IMR-90 (cell line): ENCODE results near the gene BCAS1.

Experiments used
- CEBPB ChIP-seq: IDR thresholded peaks from 2 replicates; pipeline ENCODE4 v1.6.1; 2012; ENCODE audit warnings: low read depth, low read length, improper control_type of control experiment
- MAZ ChIP-seq: IDR thresholded peaks from 2 replicates; pipeline ENCODE4 v1.6.1; 2012; ENCODE audit warnings: low read depth, mild to moderate bottlenecking, low read length, improper control_type of control experiment, moderate library complexity, borderline replicate concordance
- POLR2A ChIP-seq: IDR thresholded peaks from 2 replicates; pipeline ENCODE4 v1.6.1; 2012; ENCODE audit warnings: mild to moderate bottlenecking, low read depth, low read length
- RAD21 ChIP-seq: IDR thresholded peaks from 2 replicates; pipeline ENCODE4 v1.6.1; 2012; ENCODE audit warnings: low read length, improper control_type of control experiment
- RCOR1 ChIP-seq: IDR thresholded peaks from 2 replicates; pipeline ENCODE4 v1.6.1; 2012; ENCODE audit warnings: mild to moderate bottlenecking, low read length, improper control_type of control experiment; ENCODE audit not compliant: insufficient replicate concordance
- TF ChIP-seq, protein P1 (sequence below): conservative IDR thresholded peaks from 2 replicates; pipeline ENCODE4 v1.5.1; 2012; ENCODE audit warnings: mild to moderate bottlenecking, low read depth, low read length, improper control_type of control experiment
- TF ChIP-seq, protein P2 (sequence below): fragments of 150-350 bp; IDR thresholded peaks from 2 replicates; pipeline ENCODE4 v1.6.1; 2017; ENCODE audit warnings: mild to moderate bottlenecking, antibody characterized with exemption, low read length, low read depth
- TF ChIP-seq, protein P3 (sequence below): fragments of 150-350 bp; IDR thresholded peaks from 2 replicates; pipeline ENCODE4 v1.6.1; 2016; ENCODE audit warnings: low read depth, mild to moderate bottlenecking, low read length, moderate library complexity, borderline replicate concordance

DNA sequence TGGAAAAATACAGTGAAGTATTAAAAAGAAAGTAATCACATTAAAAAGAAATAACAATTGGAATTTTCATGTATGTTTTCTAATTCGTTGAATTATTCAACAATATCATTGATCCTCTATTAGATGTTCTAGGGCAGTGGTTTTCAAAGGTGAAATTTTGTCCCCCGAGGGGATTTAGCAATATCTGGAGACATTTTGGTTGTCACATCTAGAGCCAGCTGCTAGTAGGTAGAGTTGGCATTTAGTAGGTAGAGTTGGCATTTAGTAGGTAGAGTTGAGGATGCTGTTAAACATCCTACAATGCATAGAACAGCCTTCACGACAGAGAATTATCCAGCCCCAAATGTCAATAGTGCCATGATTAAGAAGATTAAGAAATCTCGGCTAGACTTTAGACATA is 173.7 kb downstream of the BCAS1 start:
- no peak for TF ChIP-seq POLR2A
- TF ChIP-seq, protein P1, sequence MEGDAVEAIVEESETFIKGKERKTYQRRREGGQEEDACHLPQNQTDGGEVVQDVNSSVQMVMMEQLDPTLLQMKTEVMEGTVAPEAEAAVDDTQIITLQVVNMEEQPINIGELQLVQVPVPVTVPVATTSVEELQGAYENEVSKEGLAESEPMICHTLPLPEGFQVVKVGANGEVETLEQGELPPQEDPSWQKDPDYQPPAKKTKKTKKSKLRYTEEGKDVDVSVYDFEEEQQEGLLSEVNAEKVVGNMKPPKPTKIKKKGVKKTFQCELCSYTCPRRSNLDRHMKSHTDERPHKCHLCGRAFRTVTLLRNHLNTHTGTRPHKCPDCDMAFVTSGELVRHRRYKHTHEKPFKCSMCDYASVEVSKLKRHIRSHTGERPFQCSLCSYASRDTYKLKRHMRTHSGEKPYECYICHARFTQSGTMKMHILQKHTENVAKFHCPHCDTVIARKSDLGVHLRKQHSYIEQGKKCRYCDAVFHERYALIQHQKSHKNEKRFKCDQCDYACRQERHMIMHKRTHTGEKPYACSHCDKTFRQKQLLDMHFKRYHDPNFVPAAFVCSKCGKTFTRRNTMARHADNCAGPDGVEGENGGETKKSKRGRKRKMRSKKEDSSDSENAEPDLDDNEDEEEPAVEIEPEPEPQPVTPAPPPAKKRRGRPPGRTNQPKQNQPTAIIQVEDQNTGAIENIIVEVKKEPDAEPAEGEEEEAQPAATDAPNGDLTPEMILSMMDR: no peak
- no peak for TF ChIP-seq RCOR1
- TF ChIP-seq CEBPB: no peak
- TF ChIP-seq MAZ: no peak
- TF ChIP-seq RAD21: no peak
- TF ChIP-seq, protein P2, sequence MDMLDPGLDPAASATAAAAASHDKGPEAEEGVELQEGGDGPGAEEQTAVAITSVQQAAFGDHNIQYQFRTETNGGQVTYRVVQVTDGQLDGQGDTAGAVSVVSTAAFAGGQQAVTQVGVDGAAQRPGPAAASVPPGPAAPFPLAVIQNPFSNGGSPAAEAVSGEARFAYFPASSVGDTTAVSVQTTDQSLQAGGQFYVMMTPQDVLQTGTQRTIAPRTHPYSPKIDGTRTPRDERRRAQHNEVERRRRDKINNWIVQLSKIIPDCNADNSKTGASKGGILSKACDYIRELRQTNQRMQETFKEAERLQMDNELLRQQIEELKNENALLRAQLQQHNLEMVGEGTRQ: no peak
- TF ChIP-seq, protein P3, sequence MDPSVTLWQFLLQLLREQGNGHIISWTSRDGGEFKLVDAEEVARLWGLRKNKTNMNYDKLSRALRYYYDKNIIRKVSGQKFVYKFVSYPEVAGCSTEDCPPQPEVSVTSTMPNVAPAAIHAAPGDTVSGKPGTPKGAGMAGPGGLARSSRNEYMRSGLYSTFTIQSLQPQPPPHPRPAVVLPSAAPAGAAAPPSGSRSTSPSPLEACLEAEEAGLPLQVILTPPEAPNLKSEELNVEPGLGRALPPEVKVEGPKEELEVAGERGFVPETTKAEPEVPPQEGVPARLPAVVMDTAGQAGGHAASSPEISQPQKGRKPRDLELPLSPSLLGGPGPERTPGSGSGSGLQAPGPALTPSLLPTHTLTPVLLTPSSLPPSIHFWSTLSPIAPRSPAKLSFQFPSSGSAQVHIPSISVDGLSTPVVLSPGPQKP: no peak
